Activated B cell treated with CpG ODN at 0.5 μM for 24 hours (primary cell): ENCODE results near the gene LONP2. TPM values are rescaled to one million over a fixed set of nuclear protein-coding genes. Genes with fewer than 3 reads are reported as not detected.
"Not testable (repeated sequence)": the region's sequence is repeated elsewhere in the genome, so short reads cannot be mapped to it uniquely, and the experiment has no call there.

Experiments
- ATAC-seq: fragments of 200-7000 bp; cut with Tn5 transposase; one replicate; pipeline ENCODE4 v1.10.0; 2021; ENCODE audit warnings: low read depth, mild to moderate bottlenecking, moderate library complexity
- CTCF ChIA-PET: fragments of 350-600 bp; sonication (Branson Sonifier 250); formaldehyde crosslinking; loops from one replicate; lab custom pipeline; 2021; ENCODE audit warnings: antibody characterized with exemption; lab: Charles Lee
- POLR2A ChIA-PET: fragments of 350-600 bp; sonication (Branson Sonifier 250); formaldehyde crosslinking; loops from one replicate; lab custom pipeline; 2021; ENCODE audit warnings: antibody characterized with exemption; lab: Charles Lee
- DNase-seq: peaks from one replicate; pipeline ENCODE4 v3.0.0; 2022
- H3K27ac Mint-ChIP-seq: one replicate; pipeline ENCODE4 v1.8.0; 2020; ENCODE audit warnings: mixed read lengths
- H3K27me3 Mint-ChIP-seq: one replicate; pipeline ENCODE4 v1.8.0; 2021; ENCODE audit warnings: mixed read lengths
- H3K36me3 Mint-ChIP-seq: one replicate; pipeline ENCODE4 v1.8.0; 2021; ENCODE audit warnings: low read depth, mixed read lengths
- H3K4me1 Mint-ChIP-seq: one replicate; pipeline ENCODE4 v1.8.0; 2021; ENCODE audit warnings: mixed read lengths
- H3K4me3 Mint-ChIP-seq: one replicate; pipeline ENCODE4 v1.8.0; 2020; ENCODE audit warnings: mild to moderate bottlenecking, mixed read lengths
- H3K9me3 Mint-ChIP-seq: one replicate; pipeline ENCODE4 v1.8.0; 2020; ENCODE audit warnings: mixed read lengths
- CTCF ChIP-seq: fragments of 200-600 bp; IDR thresholded peaks from one replicate; pipeline ENCODE4 v1.8.0; 2022; ENCODE audit warnings: antibody characterized with exemption, mild to moderate bottlenecking
- intact Hi-C: fragments of 100-400 bp; cut with micrococcal nuclease; formaldehyde crosslinking; loops from one replicate; pipeline ENCODE4 v1.15.1; 2024
- total RNA-seq: library from RNA; stranded (reverse); gene quantifications from 2 replicates; pipeline ENCODE4 v1.2.3, GENCODE V29; 2022

Gene LONP2
- total RNA-seq, 1 donor from 2014 or later = 72.7 TPM

GRCh38 chr16:48392407-48392806 is 148.3 kb downstream of the LONP2 start:
- TF ChIP-seq CTCF = no peak
- no peak overlapping the region for H3K27ac Mint-ChIP-seq
- H3K9me3 Mint-ChIP-seq = no peaks in the 10 kb centered on the region
- DNase-seq (no peak), ATAC-seq (no peak)
- CTCF ChIA-PET = no interaction called here
- intact Hi-C loops = no loop called here
- H3K27me3 Mint-ChIP-seq = no peaks in the 10 kb centered on the region
- POLR2A ChIA-PET = no interaction called here
- no peaks in the 10 kb centered on the region for H3K4me1 Mint-ChIP-seq
- H3K4me3 Mint-ChIP-seq = no peak overlapping the region
- no peaks in the 10 kb centered on the region for H3K36me3 Mint-ChIP-seq

- no peaks in the 10 kb centered on the region for H3K27me3 Mint-ChIP-seq
- no peaks in the 10 kb centered on the region for H3K4me1 Mint-ChIP-seq
- no peak overlapping the region for H3K4me3 Mint-ChIP-seq
- DNase-seq (no peak), ATAC-seq (no peak)
- H3K27ac Mint-ChIP-seq = no peak overlapping the region
- no peak for TF ChIP-seq CTCF
- intact Hi-C loops = no loop called here
- CTCF ChIA-PET = no interaction called here
- H3K36me3 Mint-ChIP-seq = no peaks in the 10 kb centered on the region
- POLR2A ChIA-PET = no interaction called here
- no peaks in the 10 kb centered on the region for H3K9me3 Mint-ChIP-seq
Measured at GRCh38 chr16:48393485-48394354, 149.6 kb downstream of the LONP2 start.

- Mint-ChIP-seq H3K4me1 (no peaks in the 10 kb centered on the region), H3K36me3 (no peaks in the 10 kb centered on the region), H3K9me3 (no peaks in the 10 kb centered on the region), H3K27ac (no peak overlapping the region), H3K27me3 (no peaks in the 10 kb centered on the region), H3K4me3 (no peak overlapping the region)
- DNase-seq (no peak), ATAC-seq (no peak)
- intact Hi-C loops = no loop called here
- ChIA-PET CTCF (no interaction called here), POLR2A (no interaction called here)
- no peak for TF ChIP-seq CTCF
Measured at GRCh38 chr16:48394355-48394703, 150.2 kb downstream of the LONP2 start.

- DNase-seq = no peak
- ATAC-seq = no peak
- Mint-ChIP-seq H3K9me3 (no peaks in the 10 kb centered on the region), H3K36me3 (no peaks in the 10 kb centered on the region), H3K27ac (no peak overlapping the region), H3K27me3 (no peaks in the 10 kb centered on the region), H3K4me1 (no peaks in the 10 kb centered on the region), H3K4me3 (no peak overlapping the region)
- CTCF ChIA-PET = no interaction called here
- intact Hi-C loops = no loop called here
- TF ChIP-seq CTCF = no peak
- POLR2A ChIA-PET = no interaction called here
Measured at GRCh38 chr16:48395375-48395774, 151.3 kb downstream of the LONP2 start.

GRCh38 chr16:48402547-48402946 is 158.4 kb downstream of the LONP2 start:
- ATAC-seq, H3K27me3 Mint-ChIP-seq, H3K9me3 Mint-ChIP-seq, H3K27ac Mint-ChIP-seq, H3K4me1 Mint-ChIP-seq, POLR2A ChIA-PET, H3K4me3 Mint-ChIP-seq, H3K36me3 Mint-ChIP-seq, CTCF ChIA-PET, DNase-seq, intact Hi-C loops: not testable (repeated sequence)
